Adrenal gland (tissue), 5 donors: ENCODE results near the gene KCTD5.

Source experiments
- CTCF ChIP-seq, 6 experiments: fragments of 450-650 bp in 4 of 6; fragments of 200-600 bp in 2 of 6; sonication (generic) in 1 of 6; IDR thresholded peaks; 1 replicate in 5 of 6; 2 replicates in 1 of 6; pipeline versions ENCODE4 v1.5.1 to v1.8.0; 2016 to 2021; ENCODE audit warnings: antibody characterized with exemption in 6 of 6, mild to moderate bottlenecking in 2 of 6, moderate library complexity in 1 of 6
- POLR2A ChIP-seq, 2 donors: fragments of 450-650 bp; IDR thresholded peaks; one replicate each; pipeline ENCODE4 v1.6.1; 2017; ENCODE audit warnings: antibody characterized with exemption in 2 of 2, mild to moderate bottlenecking in 2 of 2, moderate library complexity in 1 of 2
- donor health status: DM: no; HTN: no; CAD: no.

- TF ChIP-seq CTCF (IDR thresholded peaks at IDR 0.05) (no peak), POLR2A (IDR thresholded peaks at IDR 0.05) (no peak)
Measured at GRCh38 chr16:2700786-2701185, 18.5 kb downstream of the KCTD5 start.
